Activated CD8-positive, alpha-beta memory T cell treated with anti-CD3 and anti-CD28 coated beads for 24 hours (primary cell): ENCODE measurements around the gene RCN1.
"Not testable (repeated sequence)": the region's sequence is repeated elsewhere in the genome, so short reads cannot be mapped to it uniquely, and the experiment has no call there.

ENCODE experiments used
- DNase-seq: peaks from one replicate; pipeline ENCODE4 v3.0.0-alpha.2; 2020

Gene RCN1

DNA sequence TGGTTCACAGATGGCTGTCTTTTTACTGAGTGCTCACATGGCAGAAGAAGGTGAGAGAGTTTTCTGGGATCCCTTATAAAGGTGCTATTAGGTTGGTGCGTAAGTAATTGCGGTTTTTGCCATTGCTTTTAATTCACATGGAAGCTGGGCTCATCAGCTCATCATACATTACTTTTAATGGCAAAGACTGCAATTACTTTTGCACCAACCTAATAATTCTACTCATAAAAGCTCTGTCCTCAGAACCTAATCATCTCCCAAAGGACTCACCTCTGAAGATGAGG is 23.0 kb downstream of the RCN1 start:
- DNase-seq = no peak

DNA sequence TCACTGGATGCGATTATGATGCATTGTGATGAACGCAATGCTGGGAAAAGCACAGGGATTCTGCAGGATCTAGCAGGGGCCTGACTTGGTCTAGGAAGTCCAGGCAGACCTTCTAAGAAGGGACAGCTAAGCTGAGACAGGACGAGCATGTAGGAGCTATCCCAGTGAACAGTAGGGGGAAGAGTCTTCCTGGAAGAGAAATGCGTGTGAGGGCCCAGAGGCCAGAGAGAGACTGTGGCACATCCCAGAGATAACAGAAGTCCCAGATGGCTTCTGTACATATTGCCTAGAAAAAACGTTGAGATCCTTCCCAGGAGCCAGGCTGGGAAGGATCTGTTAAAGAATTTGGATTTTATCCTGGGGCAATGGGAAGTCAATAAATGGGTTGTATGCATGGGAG is 24.6 kb downstream of the RCN1 start:
- no peak for DNase-seq

DNA sequence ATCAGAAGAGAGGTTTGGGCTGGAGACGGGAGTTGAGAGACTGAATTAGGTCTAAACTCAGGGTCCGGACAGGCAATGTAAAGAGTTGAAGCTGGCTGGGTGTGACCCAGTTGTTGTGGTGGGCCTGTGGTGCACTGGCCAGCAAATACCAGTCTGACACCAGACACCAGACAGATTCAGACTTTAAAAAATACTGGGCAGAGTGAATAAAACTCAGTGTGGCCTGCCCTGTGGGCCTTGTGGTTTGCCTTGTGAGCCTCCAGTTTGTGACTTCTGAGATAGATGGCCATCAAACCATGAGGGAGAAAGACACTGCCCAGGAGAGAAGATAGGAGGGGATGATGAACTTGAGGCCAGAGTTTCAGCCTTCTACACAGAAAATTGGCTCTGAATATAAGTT is 25.8 kb downstream of the RCN1 start:
- DNase-seq = no peak

DNA sequence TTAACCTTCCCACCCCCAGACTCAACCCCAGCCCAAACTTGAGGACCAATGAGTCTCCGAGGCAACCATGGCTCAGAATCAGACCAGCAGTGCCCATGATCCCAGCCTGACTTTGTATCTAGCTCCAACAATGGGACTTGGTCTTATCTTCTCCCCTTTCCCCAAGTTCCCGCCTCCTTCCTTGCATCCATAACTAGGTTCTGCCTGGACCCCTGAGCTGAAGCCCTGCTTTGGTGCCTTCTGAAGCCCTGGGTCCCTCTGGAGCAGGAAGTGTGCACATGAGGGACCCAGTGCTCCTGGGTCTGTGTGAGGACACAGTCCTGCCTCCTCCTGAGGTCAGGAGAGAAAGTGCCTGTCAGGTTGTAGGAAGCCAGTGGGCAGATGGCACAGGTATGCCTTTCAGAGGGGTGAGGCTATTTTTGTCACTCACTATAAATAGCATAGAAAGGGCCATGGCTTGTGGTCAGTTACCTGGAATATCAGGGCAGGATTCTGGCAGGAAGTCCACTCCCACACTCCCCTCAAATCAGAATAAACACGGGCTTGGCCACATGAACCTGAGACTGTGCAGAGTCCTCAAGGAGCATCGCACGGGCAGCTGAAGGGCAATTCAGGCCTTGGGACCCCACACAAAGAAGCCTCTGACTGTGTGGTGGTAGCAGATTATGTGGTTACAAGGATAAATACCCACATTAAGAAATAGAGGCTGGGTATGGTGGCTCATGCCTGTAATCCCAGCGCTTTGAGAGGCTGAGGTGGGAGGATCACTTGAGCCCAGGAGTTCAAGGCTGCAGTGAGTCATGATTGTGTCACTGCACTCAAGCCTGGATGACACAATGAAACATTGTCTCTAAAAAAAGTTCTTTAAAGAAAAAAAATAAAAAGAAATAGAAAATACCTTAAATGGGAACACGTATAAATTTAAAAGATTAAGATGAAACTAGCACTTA is 27.4 kb downstream of the RCN1 start:
- no peak for DNase-seq

DNA sequence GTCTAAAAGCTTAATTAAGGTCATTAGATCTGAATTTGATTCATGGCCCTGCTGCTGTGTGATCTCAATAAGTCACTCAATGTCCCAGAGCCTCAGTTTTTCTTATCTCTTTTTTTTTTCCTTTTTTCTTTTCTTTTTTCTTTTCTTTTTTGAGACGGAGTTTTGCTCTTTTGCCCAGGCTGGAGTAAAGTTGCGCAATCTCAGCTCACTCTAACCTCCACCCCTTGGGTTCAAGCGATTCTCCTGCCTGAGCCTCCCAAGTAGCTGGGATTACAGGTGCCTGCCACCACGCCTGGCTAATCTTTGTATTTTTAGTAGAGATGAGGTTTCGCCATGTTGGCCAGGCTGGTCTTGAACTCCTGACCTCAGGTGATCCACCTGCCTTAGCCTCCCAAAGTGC is 28.3 kb downstream of the RCN1 start:
- not testable (repeated sequence) for DNase-seq

DNA sequence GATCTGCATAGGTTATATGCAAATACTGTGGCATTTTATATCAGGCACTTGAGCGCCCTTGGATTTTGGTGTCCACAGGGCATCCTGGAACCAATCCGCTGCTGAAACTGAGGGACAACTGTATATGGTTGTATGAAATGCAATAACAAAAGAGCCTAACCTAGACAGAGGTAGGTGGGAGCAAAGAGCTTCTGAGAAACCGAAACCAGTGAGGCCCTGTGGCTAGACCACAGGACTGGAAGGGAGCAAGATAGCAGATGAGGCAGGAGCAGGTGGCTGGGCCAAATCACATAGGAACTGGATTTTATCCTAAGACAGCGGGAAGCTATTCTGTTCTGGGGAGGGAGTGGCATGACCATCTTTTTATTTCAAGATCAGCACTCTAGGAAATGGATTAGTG is 30.1 kb downstream of the RCN1 start:
- DNase-seq = no peak

DNA sequence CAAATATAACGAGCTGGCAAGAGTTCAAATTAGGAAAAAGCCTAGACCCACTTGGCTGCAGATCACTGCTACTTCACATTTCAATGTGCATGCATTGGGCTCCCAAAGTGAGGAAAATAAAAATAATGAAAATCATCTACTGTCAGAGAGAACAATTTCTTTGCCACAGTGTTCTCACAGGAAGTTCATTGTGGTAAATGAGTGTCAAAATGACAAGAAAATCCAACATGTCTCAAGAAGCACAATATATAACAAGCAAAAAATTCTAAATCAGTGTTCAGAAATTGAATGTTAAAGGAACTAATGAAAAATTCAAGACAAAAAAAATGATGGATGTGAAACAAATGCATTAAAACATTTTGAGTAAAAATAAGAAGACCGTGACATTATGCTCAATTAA is 31.3 kb downstream of the RCN1 start:
- no peak for DNase-seq

DNA sequence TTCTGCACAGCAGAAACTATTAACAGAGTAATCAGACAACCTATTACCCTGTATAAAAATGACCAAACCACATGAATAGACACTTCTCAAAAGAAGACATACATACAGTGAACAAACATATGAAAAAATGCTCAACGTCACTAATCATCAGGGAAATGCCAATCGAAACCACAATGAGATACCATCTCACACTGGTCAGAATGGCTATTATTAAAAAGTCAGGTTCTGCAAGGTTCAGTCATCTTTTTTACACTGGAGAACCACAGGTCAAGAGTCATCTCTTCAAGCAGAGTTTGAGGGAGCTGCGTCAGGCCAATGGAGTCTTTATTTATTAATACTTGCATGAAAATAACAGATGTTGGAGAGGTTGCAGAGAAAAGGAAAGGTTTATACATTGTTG is 40.4 kb downstream of the RCN1 start:
- no peak for DNase-seq

DNA sequence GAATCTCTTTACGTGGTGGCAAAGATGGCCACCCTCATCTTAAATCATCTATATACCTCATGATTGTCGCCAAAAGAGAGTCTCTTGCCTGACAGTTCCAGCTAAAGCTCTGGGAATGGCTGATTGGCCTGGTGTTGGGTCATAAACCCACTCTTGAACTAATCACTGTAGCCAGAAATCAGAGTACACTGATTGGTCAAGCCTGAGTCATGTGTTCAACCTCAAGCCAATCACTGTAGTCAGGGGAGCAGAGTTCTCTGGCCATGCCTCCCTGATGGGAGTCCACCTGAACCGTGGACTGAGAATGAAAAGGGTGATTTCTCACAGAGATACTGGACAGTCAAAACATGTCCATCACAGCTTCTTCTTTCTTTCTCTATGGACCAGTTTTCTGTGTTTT is 45.8 kb downstream of the RCN1 start:
- no peak for DNase-seq

DNA sequence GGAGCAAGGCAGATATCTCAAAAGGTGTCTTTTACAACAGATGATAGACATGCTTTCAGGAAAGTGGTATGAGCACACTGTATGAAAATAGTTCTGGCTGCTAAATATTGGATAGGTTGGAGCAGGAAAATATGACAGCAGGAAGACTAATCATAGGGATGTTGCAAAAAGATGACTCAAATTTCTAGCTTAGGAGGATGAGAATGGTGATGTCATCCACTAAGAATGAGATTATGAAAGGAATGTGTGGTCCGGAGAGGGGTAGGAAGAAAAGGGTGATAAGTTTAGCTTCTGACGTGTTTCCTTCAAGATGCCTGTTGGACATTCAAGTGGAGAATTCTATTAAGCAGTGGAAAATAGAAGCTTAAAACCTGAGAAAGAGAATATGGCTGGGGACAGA is 46.4 kb downstream of the RCN1 start:
- DNase-seq = no peak

DNA sequence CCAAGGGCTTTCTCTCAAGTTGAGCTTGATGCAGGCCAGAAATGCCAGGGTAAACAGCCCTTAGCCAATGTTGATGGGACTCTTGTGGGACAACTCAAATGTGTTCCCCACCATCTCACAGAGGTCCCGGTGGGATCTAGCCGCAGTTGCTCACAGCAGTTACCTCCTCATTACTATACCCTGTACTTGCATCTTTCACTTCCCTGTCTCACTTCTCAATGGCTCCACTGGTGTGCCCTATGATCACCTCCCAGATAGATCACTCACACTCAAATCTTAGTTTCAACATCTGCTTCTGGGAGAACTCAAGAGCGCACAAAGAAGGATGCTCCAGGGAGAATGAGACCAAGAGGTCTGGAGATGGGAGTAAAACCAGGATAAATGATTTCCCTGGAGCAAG is 47.0 kb downstream of the RCN1 start:
- DNase-seq = no peak

DNA sequence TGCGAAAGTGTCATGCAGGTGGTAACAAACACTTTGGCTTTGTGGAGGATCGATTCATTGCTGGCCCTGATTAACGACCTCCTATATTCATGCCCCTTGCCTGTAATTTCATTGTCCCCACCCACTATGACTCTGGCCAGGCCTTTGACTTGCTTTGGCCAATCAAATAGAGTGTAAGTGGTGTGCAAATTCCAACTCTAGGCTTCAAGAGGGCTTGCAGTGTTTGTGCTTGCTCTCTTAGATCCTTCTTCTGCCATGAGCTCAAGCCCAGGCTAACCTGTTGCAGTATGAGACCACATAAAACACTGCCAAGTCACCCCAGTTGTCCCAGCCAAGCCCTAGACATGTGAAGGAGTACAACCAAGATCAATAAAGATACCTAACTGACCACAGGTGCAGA is 48.0 kb downstream of the RCN1 start:
- DNase-seq = no peak

DNA sequence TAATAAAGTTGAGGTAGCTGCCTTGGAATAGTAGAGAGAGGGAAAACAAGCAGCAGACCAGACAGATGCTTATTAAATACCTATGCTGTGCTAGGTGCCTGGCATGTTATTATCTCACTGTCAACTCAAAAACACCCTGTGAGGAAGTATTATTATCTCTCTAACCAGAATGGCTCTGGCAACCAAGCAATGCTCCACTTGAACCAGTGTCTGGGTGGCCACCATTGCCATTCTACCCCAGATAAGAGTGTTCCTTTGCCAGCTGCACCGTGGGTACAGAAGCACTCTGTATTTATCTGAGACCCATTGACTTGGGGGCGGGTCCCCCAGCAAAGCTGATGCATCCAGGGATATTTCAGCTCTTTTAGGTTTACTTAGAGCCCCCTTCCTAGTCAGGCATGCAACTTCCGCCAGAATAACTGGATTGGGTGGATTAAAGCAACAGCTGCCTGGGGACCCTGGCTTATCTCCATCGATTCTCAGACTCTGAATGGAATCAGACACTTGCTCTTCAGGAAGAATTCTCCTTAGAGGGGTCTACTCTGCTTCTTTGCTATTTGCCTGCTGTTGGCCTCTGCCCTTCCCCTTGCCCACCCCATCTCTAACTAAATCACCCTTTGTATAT is 49.1 kb downstream of the RCN1 start:
- no peak for DNase-seq

DNA sequence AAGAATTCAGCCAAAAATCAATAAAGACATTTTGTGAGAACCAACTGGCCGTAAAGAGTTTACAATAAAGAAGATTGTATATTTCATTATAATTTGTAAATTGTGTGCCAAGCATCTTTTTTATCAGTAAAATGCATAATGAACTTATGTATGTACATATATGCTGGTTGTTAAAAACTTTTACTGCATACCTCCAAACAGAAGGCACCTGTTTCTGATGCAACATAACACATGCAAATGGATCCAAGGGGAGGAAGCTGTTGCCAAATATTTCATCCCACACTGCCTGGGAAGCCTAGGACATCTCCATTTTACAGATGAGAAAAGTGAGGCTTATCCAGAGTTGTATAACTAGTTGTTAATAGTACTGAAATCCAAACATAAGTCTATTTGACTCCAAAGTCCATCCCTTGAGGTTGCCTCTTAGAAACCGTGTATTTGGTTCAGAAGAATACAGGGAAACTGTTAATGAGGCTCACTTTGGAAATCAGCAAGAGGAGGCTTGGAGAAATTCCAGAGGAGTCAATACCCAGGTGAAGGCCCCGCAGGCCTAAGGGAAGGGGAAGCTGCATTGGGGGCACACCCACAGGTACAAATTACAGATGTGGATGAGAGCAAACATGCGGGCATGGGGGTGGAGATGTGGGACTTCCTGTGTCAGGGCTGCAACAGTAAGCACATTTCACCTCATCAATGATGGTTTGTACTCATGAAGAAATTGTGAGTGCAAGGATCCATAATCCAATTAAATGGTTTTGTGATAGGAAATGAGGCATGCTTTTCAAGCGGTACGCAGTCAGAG is 51.1 kb downstream of the RCN1 start:
- no peak for DNase-seq

DNA sequence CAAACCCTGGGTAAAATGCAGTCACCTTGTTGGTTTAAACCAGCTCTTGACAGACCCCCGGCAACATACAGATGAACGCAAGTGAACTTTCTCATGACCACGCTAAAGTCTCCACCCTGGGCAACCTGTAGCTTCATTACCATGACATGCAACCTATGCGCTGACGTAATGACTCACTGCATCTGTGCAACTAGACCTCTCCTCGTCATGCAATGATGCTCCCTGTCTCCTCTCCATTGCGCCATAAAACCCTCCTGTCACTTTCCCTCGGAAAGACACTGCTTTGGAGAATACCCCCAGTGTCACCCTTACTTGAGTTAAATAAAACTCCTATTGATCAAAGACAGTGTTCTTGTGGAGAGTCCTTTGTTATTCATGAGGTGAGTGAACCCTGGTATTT is 52.5 kb downstream of the RCN1 start:
- DNase-seq = no peak

DNA sequence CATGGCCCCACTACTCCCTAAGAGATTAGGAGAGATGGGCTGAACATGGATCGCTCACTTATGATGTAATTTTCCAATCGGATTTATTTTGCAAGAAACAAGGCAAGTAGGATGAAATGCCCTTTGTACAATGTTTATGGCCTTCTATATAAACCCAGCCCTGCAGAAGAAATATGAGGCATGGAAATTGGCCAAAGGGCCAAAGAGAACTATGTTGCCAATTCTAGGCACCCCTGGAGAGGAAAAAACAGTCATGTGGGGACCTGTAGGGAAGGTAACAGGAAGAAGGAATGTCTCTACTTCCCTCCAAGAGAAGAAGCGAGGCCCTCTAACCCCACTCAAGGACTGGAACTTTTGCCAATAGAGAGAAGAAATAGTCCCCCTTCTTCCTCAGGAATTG is 54.4 kb downstream of the RCN1 start:
- DNase-seq = no peak

DNA sequence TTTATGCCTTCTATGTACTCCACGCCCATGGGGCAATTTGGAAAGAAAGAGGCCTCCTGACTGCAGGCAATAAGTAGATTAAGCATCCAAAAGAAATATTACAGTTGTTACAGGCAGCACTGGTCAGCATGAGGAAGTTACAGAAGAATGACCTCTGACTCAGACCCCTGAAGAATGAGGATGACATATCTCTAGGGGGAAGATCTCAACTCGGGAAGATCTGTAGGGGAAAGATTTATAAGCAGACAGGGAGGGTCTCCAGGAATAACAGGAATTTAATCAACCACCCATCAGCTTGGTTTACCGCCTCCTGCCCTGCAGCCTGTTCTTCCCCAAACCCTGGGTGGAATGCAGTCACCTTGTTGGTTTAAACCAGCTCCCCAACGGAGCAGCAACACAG is 58.0 kb downstream of the RCN1 start:
- no peak for DNase-seq

DNA sequence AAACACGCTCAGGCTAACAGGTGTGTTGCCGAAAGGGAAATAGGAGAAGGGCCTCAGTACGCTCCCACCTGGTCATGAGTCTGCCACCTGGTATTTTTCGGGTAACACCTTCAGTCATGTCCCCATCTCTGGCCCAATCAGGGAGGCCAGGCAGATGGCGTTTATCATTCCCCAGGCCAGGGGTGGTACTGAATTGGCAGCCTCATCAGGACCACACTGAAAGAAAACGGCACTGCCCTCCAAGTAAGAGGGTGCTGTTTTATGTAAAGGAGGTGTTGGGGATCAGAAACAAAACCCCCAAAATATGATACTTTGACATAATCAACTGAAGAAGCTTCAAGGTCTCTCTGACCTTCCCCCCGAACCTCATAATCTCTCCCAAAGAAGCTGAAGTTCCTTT is 58.9 kb downstream of the RCN1 start:
- no peak for DNase-seq

DNA sequence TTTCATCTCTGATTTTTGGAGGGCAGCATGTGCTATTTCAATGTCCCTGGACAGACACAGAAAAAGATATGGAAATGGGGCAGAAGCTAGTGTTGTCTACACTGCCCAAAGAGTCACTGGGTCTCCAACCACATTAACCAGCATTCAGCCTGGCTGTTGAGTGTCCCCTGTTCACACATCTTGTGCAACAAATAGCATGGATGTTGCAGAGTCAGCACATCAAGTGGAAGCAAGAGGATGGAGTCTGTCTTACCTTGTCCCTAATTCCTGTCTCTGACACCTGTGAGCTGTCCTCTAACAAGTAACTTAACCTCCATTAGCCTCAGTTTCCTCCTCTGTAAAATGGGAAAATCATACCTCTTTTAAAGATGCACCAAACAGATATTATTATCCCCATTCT is 60.2 kb downstream of the RCN1 start:
- no peak for DNase-seq

DNA sequence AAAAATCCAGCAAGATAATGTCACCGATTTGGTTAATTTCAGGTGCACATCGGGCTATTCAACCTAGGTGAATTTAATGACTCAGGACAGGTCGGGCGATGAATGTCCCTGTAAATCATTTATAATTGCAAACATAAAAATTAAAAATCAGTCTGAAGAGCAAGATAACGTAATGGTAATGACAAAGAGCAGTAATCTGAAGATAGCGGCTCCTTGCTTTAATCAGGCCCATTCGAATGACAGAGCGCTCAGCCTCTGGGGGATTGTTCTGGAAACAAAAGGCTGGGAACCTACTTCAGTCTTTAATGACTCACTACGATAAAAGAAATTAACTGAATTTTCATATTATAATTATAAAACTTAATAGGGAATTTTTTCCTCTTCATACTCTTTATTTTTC is 61.3 kb downstream of the RCN1 start:
- no peak for DNase-seq

DNA sequence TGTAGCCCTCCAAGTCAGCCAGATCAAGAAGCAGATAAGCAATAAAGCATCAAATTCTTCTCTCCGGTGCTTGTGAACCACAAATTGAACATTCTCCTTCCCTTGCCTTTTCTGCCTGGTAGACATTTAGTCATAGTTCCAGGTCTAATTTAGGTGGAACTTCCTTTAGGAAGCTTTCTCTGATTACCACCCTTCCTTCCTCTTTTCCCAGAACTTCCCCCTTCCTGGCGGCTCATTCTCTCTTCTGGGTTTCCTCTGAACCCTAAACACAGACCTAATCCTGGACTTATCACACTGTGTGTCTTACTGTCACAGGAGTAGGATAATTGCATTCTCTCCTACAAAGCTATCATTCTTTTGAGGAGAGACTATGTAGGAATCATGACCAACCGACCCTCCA is 61.9 kb downstream of the RCN1 start:
- DNase-seq = no peak

DNA sequence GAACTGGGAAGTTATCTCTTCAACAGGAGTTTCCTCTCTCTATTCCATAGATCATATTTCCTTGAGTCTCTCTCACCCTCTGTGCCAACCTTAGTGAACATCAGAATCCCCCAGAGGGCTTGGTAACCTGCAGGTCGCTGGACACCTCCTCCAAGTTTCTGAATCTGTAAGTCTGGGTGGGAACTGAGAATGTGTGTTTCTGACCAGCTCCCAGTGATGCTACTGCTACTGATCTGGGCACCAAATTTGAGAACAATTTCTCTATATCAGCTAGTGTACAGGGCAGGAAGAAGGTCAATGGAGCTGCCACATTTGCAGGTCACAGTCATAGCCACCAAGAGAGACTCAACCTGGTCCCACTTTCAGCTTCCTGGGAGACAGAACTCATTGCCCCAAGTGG is 62.9 kb downstream of the RCN1 start:
- DNase-seq = no peak

DNA sequence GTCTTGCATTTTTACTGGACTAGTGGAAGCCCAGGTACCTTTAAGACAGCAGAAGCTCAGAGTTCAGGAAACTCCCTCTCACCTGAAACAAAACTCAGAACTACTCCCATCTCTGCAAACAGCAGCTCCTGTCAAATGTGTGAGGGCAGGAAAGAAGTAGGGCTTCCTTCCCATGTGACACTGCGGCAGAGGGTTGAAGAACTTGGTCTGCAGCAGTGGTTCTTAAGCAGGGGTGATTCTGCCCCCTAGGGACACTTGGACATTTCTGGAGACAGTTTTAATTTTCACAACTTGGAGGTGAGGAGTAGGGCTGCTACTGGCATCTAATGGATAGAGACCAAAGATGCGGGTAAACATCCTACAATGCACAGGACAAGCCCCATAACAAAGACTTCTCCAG is 63.4 kb downstream of the RCN1 start:
- DNase-seq = no peak
